ENCODE data around the gene TPI1. TPM values are rescaled to one million over a fixed set of nuclear protein-coding genes. Genes with fewer than 3 reads are reported as not detected.
A peak's percentile ranks its signal among the peaks of the same experiment; 100 is the strongest.
"Not testable (repeated sequence)": the region's sequence is repeated elsewhere in the genome, so short reads cannot be mapped to it uniquely, and the experiment has no call there.

The TPI1 gene
- total and polyA plus RNA-seq, 3 experiments from 2014 or later: 613 to 1,374 (median 1,331) TPM

DNA sequence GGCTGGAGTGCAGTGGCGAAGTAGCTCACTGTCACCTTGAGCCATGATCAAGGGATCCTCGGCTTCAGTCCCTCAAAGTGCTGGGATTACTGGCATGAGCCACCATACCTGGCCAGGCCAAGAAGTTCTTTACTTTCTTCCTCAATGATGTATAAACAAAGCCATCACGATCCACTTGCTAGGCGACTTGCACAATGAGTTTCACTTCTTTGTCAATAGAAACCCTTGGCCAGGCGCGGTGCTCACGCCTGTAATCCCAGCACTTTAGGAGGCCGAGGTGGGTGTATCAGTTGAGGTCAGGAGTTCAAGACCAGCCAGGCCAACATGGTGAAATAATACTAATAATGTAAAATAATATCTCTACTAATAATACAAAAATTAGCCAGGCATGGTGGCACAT lies 20.1 kb downstream of the TPI1 start:
- Histone ChIP-seq H3K4me3 (ENCODE audit: low read length) (no peak overlapping the region), H3K36me3 (ENCODE audit: insufficient read depth, low read length) (no peaks in the 10 kb centered on the region), H3K27ac (ENCODE audit: low read depth, low read length) (no peak overlapping the region), H3K4me1 (ENCODE audit: insufficient read depth, low read length) (peaks cover 12% of the 10 kb centered on the region), H3K9me3 (ENCODE audit: low read length) (no peaks in the 10 kb centered on the region), H3K27me3 (ENCODE audit: insufficient read depth, low read length, poor library complexity, severe bottlenecking) (no peaks in the 10 kb centered on the region)
- CTCF ChIA-PET: no interaction called here
- H3K4me1 Mint-ChIP-seq: peaks cover 12 to 17% (median 12%) of the 10 kb centered on the region in 3 donors
- DNase-seq: no peak
- H3K4me3 Mint-ChIP-seq: no peak overlapping the region
- H3K27ac Mint-ChIP-seq: peak overlapping the region in 1 of 8 donors; percentile 21
- H3K27me3 Mint-ChIP-seq: no peaks in the 10 kb centered on the region
- no peaks in the 10 kb centered on the region for H3K9me3 Mint-ChIP-seq
- POLR2A ChIA-PET: no interaction called here
- peaks cover 0 to 20% (median 2%) of the 10 kb centered on the region in 3 donors for H3K36me3 Mint-ChIP-seq

DNA sequence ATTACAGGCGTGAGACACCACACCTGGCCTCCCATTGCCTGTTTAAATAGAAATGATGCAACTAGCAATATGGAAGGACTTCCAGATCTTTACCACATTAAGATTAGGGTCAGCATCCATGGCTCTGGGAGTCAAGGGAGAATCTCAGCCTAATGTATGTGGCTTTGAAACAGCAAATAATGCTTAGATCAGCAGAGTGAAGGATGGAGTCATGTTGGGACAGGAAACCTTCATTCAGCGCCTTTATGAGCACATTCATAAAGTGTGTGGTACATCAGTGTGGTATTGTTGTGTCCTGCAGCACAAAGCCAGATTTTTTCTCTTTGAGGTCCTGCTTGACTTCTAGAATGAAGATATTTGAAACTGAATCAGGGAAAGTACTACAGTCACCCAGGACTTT lies 21.0 kb downstream of the TPI1 start:
- Histone ChIP-seq H3K4me1 (ENCODE audit: insufficient read depth, low read length) (peaks cover 12% of the 10 kb centered on the region), H3K27me3 (ENCODE audit: insufficient read depth, low read length, poor library complexity, severe bottlenecking) (no peaks in the 10 kb centered on the region), H3K9me3 (ENCODE audit: low read length) (no peaks in the 10 kb centered on the region), H3K27ac (ENCODE audit: low read depth, low read length) (no peak overlapping the region), H3K36me3 (ENCODE audit: insufficient read depth, low read length) (no peaks in the 10 kb centered on the region), H3K4me3 (ENCODE audit: low read length) (no peak overlapping the region)
- no peak for DNase-seq
- ChIA-PET CTCF (no interaction called here), POLR2A (no interaction called here)
- Mint-ChIP-seq H3K36me3 (peaks cover 0 to 19% (median 2%) of the 10 kb centered on the region in 3 donors), H3K4me3 (peak overlapping the region in 2 of 7 donors; percentile 27 to 52), H3K4me1 (peaks cover 12 to 19% (median 12%) of the 10 kb centered on the region in 3 donors), H3K9me3 (no peaks in the 10 kb centered on the region), H3K27me3 (no peaks in the 10 kb centered on the region), H3K27ac (peak overlapping the region in 1 of 8 donors; percentile 36)

DNA sequence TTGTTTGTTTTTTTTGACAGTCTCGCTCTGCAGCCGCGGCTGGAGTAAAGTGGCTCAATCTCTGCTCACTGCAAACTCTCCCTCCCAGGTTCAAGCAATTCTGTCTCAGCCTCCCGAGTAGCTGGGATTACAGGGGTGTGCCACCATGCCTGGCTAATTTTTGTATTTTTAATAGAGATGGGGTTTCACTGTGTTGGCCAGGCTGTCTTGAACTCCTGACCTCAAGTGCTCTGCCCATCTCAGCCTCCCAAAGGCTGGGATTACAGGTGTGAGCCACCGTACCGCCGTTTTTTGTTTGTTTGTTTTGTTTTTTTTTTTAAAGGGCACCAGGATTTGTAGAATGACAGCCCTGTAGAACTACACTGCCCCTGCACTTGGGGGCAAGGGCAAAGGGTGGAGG lies 21.5 kb downstream of the TPI1 start:
- H3K4me3 Mint-ChIP-seq; H3K27ac ChIP-seq (ENCODE audit: low read depth, low read length); DNase-seq; H3K27me3 ChIP-seq (ENCODE audit: insufficient read depth, low read length, poor library complexity, severe bottlenecking); H3K27me3 Mint-ChIP-seq; H3K4me3 ChIP-seq (ENCODE audit: low read length); H3K9me3 Mint-ChIP-seq; H3K36me3 ChIP-seq (ENCODE audit: insufficient read depth, low read length); H3K9me3 ChIP-seq (ENCODE audit: low read length); CTCF ChIA-PET; POLR2A ChIA-PET: not testable (repeated sequence)
- peaks cover 12 to 19% (median 12%) of the 10 kb centered on the region in 3 donors for H3K4me1 Mint-ChIP-seq
- peaks cover 12% of the 10 kb centered on the region for H3K4me1 ChIP-seq (ENCODE audit: insufficient read depth, low read length)
- H3K36me3 Mint-ChIP-seq: peaks cover 0 to 16% (median 2%) of the 10 kb centered on the region in 3 donors
- peak overlapping the region in 2 of 8 donors; percentile 36 to 57 for H3K27ac Mint-ChIP-seq

DNA sequence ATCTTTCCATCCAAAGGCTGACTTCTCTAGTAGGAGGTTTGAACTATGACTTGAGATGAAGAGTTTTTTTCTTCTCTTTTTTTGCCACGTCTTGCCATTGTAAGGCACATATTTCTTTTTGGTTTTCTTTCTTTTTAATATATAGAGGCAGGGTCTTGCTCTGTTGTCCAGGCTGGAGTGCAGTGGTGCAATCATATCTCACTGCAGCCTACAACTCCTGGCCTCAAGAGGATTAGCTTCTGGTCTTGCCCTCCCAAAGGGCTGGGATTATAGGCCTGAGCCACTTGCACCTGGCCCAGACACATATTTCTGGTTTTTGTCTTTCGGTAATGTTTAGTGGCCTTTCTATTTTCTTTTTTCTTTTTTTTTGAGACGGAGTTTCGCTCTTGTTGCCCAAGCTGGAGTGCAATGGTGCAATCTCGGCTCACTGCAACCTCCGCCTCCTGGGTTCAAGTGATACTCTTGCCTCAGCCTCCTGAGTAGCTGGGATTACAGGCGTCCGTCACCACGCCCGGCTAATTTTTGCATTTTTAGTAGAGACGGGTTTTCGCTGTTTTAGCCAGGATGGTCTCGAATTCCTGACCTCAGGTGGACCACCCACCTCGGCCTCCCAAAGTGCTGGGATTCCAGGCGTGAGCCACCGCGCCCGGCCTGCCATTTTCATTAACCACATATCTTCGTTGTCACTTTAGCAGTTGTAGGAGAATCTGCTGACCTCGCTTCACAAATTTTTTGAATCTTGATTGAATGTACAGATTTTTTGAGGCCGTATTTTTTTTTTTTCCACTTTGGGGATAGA lies 22.6 kb downstream of the TPI1 start:
- Mint-ChIP-seq H3K27ac (peak overlapping the region in 5 of 8 donors; percentile 75 to 98 (median 93)), H3K4me1 (peaks cover 12 to 19% (median 12%) of the 10 kb centered on the region in 3 donors), H3K4me3 (peak overlapping the region in 6 of 7 donors; percentile 81 to 93 (median 85))
- CTCF ChIA-PET: interaction anchor here (0.9 kb wide), 1 partner anchor 16 kb away, joined by 4 read pairs; the partner anchor contains the start of gene SPSB2
- H3K27me3 Mint-ChIP-seq; H3K36me3 Mint-ChIP-seq; H3K36me3 ChIP-seq (ENCODE audit: insufficient read depth, low read length); H3K9me3 Mint-ChIP-seq; H3K4me3 ChIP-seq (ENCODE audit: low read length); H3K27me3 ChIP-seq (ENCODE audit: insufficient read depth, low read length, poor library complexity, severe bottlenecking); DNase-seq; H3K9me3 ChIP-seq (ENCODE audit: low read length); POLR2A ChIA-PET: not testable (repeated sequence)
- Histone ChIP-seq H3K27ac (ENCODE audit: low read depth, low read length) (peak overlapping the region; percentile 78), H3K4me1 (ENCODE audit: insufficient read depth, low read length) (peaks cover 12% of the 10 kb centered on the region)

DNA sequence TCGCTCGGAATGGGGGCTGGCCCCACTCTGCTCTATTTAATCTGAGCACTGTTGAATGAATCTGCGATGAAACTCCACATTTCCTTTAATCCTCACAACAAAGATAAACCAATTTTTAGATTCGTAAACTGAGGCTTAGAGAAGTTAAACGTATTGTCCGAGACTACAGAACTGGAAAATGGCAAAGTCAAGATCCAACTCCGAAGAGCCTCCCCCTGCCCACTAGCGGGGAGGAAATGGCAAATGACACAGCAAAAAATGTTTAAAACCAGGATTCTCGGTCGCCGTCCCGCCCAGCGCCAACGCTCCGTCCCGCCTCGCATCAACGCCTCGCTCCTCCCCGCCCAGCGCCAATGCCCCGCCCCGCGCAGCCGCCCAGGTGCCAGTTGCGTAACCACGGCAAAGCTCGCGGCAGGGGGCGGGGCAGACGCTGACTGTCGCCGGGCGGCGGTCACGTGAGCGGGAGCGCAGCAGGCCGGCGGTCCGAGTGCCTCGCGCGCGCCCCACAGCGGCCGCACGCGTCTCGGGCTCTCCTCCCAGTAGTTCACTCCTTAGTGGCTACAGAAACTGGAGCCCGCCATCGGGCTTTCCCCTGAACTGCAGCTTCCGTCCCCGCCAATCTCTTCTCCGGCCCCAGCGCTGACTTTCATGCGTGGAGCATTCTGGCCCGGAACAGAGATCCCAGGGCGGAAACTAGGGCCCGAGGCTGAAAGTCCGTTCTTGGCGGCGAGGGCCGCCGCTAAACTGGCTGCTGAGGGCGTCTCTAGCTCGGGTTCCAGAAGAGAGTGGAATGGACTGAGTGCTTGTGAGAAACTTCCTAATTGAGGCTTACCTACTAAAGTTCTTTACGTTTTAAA lies 23.7 kb downstream of the TPI1 start:
- peaks cover 12 to 19% (median 12%) of the 10 kb centered on the region in 3 donors for H3K4me1 Mint-ChIP-seq
- no peaks in the 10 kb centered on the region for H3K9me3 ChIP-seq (ENCODE audit: low read length)
- peak overlapping the region; percentile 81 to 93 (median 84) for H3K4me3 Mint-ChIP-seq
- H3K4me3 ChIP-seq (ENCODE audit: low read length): peak overlapping the region; percentile 95
- no peaks in the 10 kb centered on the region for H3K9me3 Mint-ChIP-seq
- no peaks in the 10 kb centered on the region for H3K36me3 ChIP-seq (ENCODE audit: insufficient read depth, low read length)
- H3K4me1 ChIP-seq (ENCODE audit: insufficient read depth, low read length): peaks cover 12% of the 10 kb centered on the region
- H3K27me3 Mint-ChIP-seq: peaks cover 0 to 3% of the 10 kb centered on the region in 2 donors
- no peaks in the 10 kb centered on the region for H3K27me3 ChIP-seq (ENCODE audit: insufficient read depth, low read length, poor library complexity, severe bottlenecking)
- DNase-seq: peak; percentile 97 to 100 (median 99)
- H3K27ac ChIP-seq (ENCODE audit: low read depth, low read length): peak overlapping the region; percentile 92
- CTCF ChIA-PET: interaction anchor here (0.6 to 2.4 kb wide), 39 partner anchors 9 to 358 kb away, joined by 3 to 135 read pairs (median 5); partner anchors contain the start of genes C12orf57, CDCA3, ENO2 and LPCAT3
- POLR2A ChIA-PET: interaction anchor here (0.6 to 2.4 kb wide), 13 partner anchors 12 to 257 kb away, joined by 3 to 34 read pairs (median 5); partner anchors contain the start of genes C12orf57, CDCA3, COPS7A and ENO2
- H3K27ac Mint-ChIP-seq: peak overlapping the region; percentile 89 to 98 (median 94)
- H3K36me3 Mint-ChIP-seq: no peaks in the 10 kb centered on the region

DNA sequence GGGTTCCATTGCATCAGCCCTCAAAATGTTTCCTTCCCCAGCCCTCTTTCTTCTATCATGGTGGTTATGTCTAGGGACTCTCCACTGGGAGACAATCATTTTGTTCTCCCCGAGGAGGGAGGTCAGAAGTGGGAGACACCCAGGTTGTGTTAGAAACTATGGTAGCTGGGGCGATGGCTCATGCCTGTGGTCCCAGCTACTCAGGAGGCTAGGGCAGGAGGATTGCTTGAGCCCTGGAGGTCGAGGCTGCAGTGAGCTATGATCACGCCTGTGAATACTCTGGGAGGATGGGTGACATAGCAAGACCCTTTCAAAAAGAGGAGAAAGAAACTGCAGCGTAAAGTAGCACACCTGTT lies 24.3 kb downstream of the TPI1 start:
- H3K27ac Mint-ChIP-seq: peak overlapping the region; percentile 89 to 98 (median 94)
- no peaks in the 10 kb centered on the region for H3K36me3 Mint-ChIP-seq
- Histone ChIP-seq H3K27me3 (ENCODE audit: insufficient read depth, low read length, poor library complexity, severe bottlenecking) (no peaks in the 10 kb centered on the region), H3K36me3 (ENCODE audit: insufficient read depth, low read length) (no peaks in the 10 kb centered on the region), H3K9me3 (ENCODE audit: low read length) (no peaks in the 10 kb centered on the region), H3K4me3 (ENCODE audit: low read length) (peak overlapping the region; percentile 95), H3K4me1 (ENCODE audit: insufficient read depth, low read length) (peaks cover 12% of the 10 kb centered on the region), H3K27ac (ENCODE audit: low read depth, low read length) (peak overlapping the region; percentile 92)
- no peaks in the 10 kb centered on the region for H3K9me3 Mint-ChIP-seq
- peaks cover 0 to 4% of the 10 kb centered on the region in 2 donors for H3K27me3 Mint-ChIP-seq
- CTCF ChIA-PET: interaction anchor here (0.6 to 2.4 kb wide), 33 partner anchors 8 to 359 kb away, joined by 3 to 135 read pairs (median 6); partner anchors contain the start of genes C12orf57, CDCA3, ENO2 and LPCAT3
- POLR2A ChIA-PET: interaction anchor here (0.6 to 2.4 kb wide), 12 partner anchors 11 to 168 kb away, joined by 3 to 34 read pairs (median 5); partner anchors contain the start of genes C12orf57, CDCA3, COPS7A and ENO2
- no peak for DNase-seq
- peak overlapping the region; percentile 81 to 93 (median 84) for H3K4me3 Mint-ChIP-seq
- peaks cover 12 to 19% (median 12%) of the 10 kb centered on the region in 3 donors for H3K4me1 Mint-ChIP-seq

DNA sequence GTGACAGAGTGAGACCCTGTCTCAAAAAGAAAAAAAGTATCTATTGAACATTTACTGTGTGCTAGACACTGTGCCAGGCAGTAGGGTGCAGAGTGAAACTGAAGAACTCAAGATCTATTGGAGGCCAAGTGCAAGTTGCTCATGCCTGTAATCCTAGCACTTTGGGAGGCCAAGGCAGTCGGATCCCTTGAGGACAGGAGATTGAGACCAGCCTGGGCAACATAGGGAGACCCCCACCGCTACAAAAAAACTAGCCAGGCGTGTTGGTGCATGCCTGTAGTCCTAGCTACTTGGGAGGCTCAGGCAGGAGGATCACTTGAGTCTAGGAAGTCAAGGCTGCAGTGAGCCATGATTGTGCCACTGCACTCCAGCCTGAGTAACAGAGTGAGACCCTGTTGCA lies 25.4 kb downstream of the TPI1 start:
- peaks cover 12 to 19% (median 12%) of the 10 kb centered on the region in 3 donors for H3K4me1 Mint-ChIP-seq
- H3K36me3 Mint-ChIP-seq; H3K9me3 Mint-ChIP-seq; DNase-seq; H3K27ac ChIP-seq (ENCODE audit: low read depth, low read length); H3K9me3 ChIP-seq (ENCODE audit: low read length); H3K27me3 Mint-ChIP-seq; H3K4me3 ChIP-seq (ENCODE audit: low read length); H3K27me3 ChIP-seq (ENCODE audit: insufficient read depth, low read length, poor library complexity, severe bottlenecking); H3K36me3 ChIP-seq (ENCODE audit: insufficient read depth, low read length): not testable (repeated sequence)
- ChIA-PET CTCF (interaction anchor here (1.8 to 2.4 kb wide), 5 partner anchors 13 to 36 kb away, joined by 5 to 135 read pairs (median 12); partner anchors contain the start of genes LRRC23, SPSB2 and TPI1), POLR2A (interaction anchor here (2.0 to 2.4 kb wide), 2 partner anchors 20 to 21 kb away, joined by 13 to 34 read pairs; partner anchors contain the start of genes ENO2 and SPSB2)
- peak overlapping the region in 4 of 8 donors; percentile 23 to 54 (median 37) for H3K27ac Mint-ChIP-seq
- peaks cover 12% of the 10 kb centered on the region for H3K4me1 ChIP-seq (ENCODE audit: insufficient read depth, low read length)
- peak overlapping the region in 5 of 7 donors; percentile 43 to 56 (median 46) for H3K4me3 Mint-ChIP-seq

Data from CD8-positive, alpha-beta memory T cell (primary cell).